HCT116 (cell line): ENCODE measurements around the gene TCF23. TPM values are rescaled to one million over a fixed set of nuclear protein-coding genes. Genes with fewer than 3 reads are reported as not detected.

Source experiments
- ATAC-seq: fragments of 200-7000 bp; cut with Tn5 transposase; 2 replicates; pipeline ENCODE4 v1.9.1; 2020; ENCODE audit warnings: mild to moderate bottlenecking, moderate library complexity
- BruUV-seq: library from RNA; stranded (reverse); fragments of 400-500 nt; replicated peaks from 2 replicates; lab custom pipeline; 2021; lab: Mats Ljungman, UMichigan
- CTCF ChIA-PET: fragments of 300-600 bp; sonication (Branson Sonifier 250); formaldehyde crosslinking; loops from one replicate; lab custom pipeline; 2021; ENCODE audit warnings: antibody characterized with exemption; lab: Charles Lee
- POLR2A ChIA-PET: fragments of 300-600, 350-600 bp; sonication (Branson Sonifier 250); formaldehyde crosslinking; loops from one replicate; lab custom pipeline; 2021; ENCODE audit warnings: antibody characterized with exemption; lab: Charles Lee
- RAD21 ChIA-PET, 2 experiments: fragments of 300-600 bp; sonication (Branson Sonifier 250); formaldehyde crosslinking; loops; one replicate each; lab custom pipeline; 2023; ENCODE audit warnings: low total read pairs in 2 of 2; ENCODE audit not compliant: uncharacterized antibody in 2 of 2, unreplicated experiment in 2 of 2, low non-redundant PET in 1 of 2; lab: Charles Lee
- DNase-seq: peaks from one replicate; pipeline ENCODE4 v3.0.0-alpha.2; 2010; ENCODE audit warnings: low read depth, low spot score
- H2AFZ ChIP-seq: fragments of 200-600 bp; shearing (Covaris generic), sonication (generic); 2 replicates; pipeline ENCODE4 v1.6.1; 2017; ENCODE audit warnings: low read depth, mixed run types, mixed read lengths, antibody characterized with exemption, low read length; ENCODE audit not compliant: poor library complexity, severe bottlenecking
- H3K27ac ChIP-seq: 2 replicates; pipeline ENCODE4 v1.5.1; 2012; ENCODE audit warnings: low read depth, low read length
- H3K27me3 ChIP-seq: fragments of 200-600 bp; sonication (generic); 2 replicates; pipeline ENCODE4 v1.6.1; 2016; ENCODE audit warnings: mixed run types, low read length, mixed read lengths; ENCODE audit not compliant: insufficient read depth
- H3K36me3 ChIP-seq, 2 experiments: fragments of 200-500 bp in 1 of 2; fragments of 200-600 bp in 1 of 2; sonication (Bioruptor generic) in 1 of 2; sonication (generic) in 1 of 2; 2 replicates each; pipeline versions ENCODE4 v1.5.1 to v1.6.1; 2014 to 2016; ENCODE audit warnings: low read length in 2 of 2, inconsistent platforms in 1 of 2, mixed read lengths in 1 of 2, mixed run types in 1 of 2; ENCODE audit not compliant: insufficient read depth in 2 of 2, control insufficient read depth in 1 of 2
- H3K4me1 ChIP-seq, 2 experiments: fragments of 200-600 bp in 1 of 2; sonication (generic) in 1 of 2; 2 replicates each; pipeline versions ENCODE4 v1.5.1 to v1.6.1; 2012 to 2017; ENCODE audit warnings: low read length in 2 of 2, inconsistent platforms in 1 of 2, mild to moderate bottlenecking in 1 of 2, mixed read lengths in 1 of 2, mixed run types in 1 of 2, moderate library complexity in 1 of 2; ENCODE audit not compliant: insufficient read depth in 2 of 2, control insufficient read depth in 1 of 2
- H3K4me2 ChIP-seq: fragments of 200-600 bp; sonication (generic); 2 replicates; pipeline ENCODE4 v1.6.1; 2017; ENCODE audit warnings: mixed run types, low read length, mixed read lengths
- H3K4me3 ChIP-seq, 2 experiments: fragments of 200-600 bp in 1 of 2; sonication (generic) in 1 of 2; replicated peaks in 1 of 2; 2 replicates each; pipeline ENCODE4 v1.5.1; 2011 to 2016; ENCODE audit warnings: low read length in 2 of 2, control low read depth in 1 of 2, low read depth in 1 of 2, mild to moderate bottlenecking in 1 of 2, mixed read lengths in 1 of 2, mixed run types in 1 of 2
- H3K79me2 ChIP-seq: fragments of 200-600 bp; sonication (generic); 2 replicates; pipeline ENCODE4 v1.6.1; 2017; ENCODE audit warnings: mild to moderate bottlenecking, mixed run types, low read length, moderate library complexity, mixed read lengths; ENCODE audit not compliant: insufficient read depth
- H3K9ac ChIP-seq: fragments of 200-600 bp; sonication (generic); 2 replicates; pipeline ENCODE4 v1.6.1; 2016; ENCODE audit warnings: low read length, mixed read lengths
- H3K9me2 ChIP-seq: fragments of 200-600 bp; sonication (generic), shearing (Covaris generic); 2 replicates; pipeline ENCODE4 v1.6.1; 2017; ENCODE audit warnings: mixed run types, mild to moderate bottlenecking, moderate library complexity; ENCODE audit not compliant: insufficient read depth
- H3K9me3 ChIP-seq, 2 experiments: fragments of 200-500 bp in 1 of 2; fragments of 200-600 bp in 1 of 2; sonication (Bioruptor generic) in 1 of 2; sonication (generic) in 1 of 2; 2 replicates each; pipeline ENCODE4 v1.6.1; 2014 to 2017; ENCODE audit warnings: low read length in 2 of 2, mixed read lengths in 2 of 2, inconsistent platforms in 1 of 2, low read depth in 1 of 2, mild to moderate bottlenecking in 1 of 2, mixed run types in 1 of 2, moderate library complexity in 1 of 2; ENCODE audit not compliant: control insufficient read depth in 1 of 2, insufficient read depth in 1 of 2
- H4K20me1 ChIP-seq: fragments of 200-600 bp; sonication (generic), shearing (Covaris generic); 2 replicates; pipeline ENCODE4 v1.6.1; 2017; ENCODE audit warnings: mixed run types, mild to moderate bottlenecking, moderate library complexity; ENCODE audit not compliant: insufficient read depth
- CBX3 ChIP-seq: IDR thresholded peaks from 2 replicates; pipeline ENCODE4 v1.6.1; 2012; ENCODE audit warnings: low read depth
- CEBPB ChIP-seq: IDR thresholded peaks from 2 replicates; pipeline ENCODE4 v1.6.1; 2012; ENCODE audit warnings: low read depth
- CTCF ChIP-seq, 3 experiments: fragments of 200-600 bp in 1 of 3; sonication (generic) in 1 of 3; IDR thresholded peaks in 2 of 3; conservative IDR thresholded peaks in 1 of 3; 2 replicates each; pipeline ENCODE4 v1.5.1; 2012 to 2017; ENCODE audit warnings: low read depth in 2 of 3, low read length in 2 of 3, antibody characterized with exemption in 1 of 3, borderline replicate concordance in 1 of 3, control low read depth in 1 of 3, mild to moderate bottlenecking in 1 of 3, mixed read lengths in 1 of 3, mixed run types in 1 of 3, moderate library complexity in 1 of 3; ENCODE audit not compliant: insufficient read depth in 1 of 3
- EZH2 ChIP-seq: fragments of 200-600 bp; sonication (generic); IDR thresholded peaks from 2 replicates; pipeline ENCODE4 v1.6.1; 2017; ENCODE audit warnings: antibody characterized with exemption, mixed run types
- EZH2phosphoT487 ChIP-seq: fragments of 200-600 bp; IDR thresholded peaks from 2 replicates; pipeline ENCODE4 v1.6.1; 2018; ENCODE audit warnings: antibody characterized with exemption, borderline replicate concordance
- FOSL1 ChIP-seq: IDR thresholded peaks from 2 replicates; pipeline ENCODE4 v1.6.1; 2012; ENCODE audit warnings: low read depth
- POLR2A ChIP-seq: IDR thresholded peaks from 2 replicates; pipeline ENCODE4 v1.7.0; 2011; ENCODE audit warnings: borderline replicate concordance; ENCODE audit not compliant: insufficient read depth, insufficient read length; ENCODE audit errors: extremely low read depth
- RAD21 ChIP-seq: IDR thresholded peaks from 2 replicates; pipeline ENCODE4 v1.6.1; 2012; ENCODE audit warnings: low read depth, mild to moderate bottlenecking
- SP1 ChIP-seq: IDR thresholded peaks from 2 replicates; pipeline ENCODE4 v1.6.1; 2012; ENCODE audit warnings: low read depth
- SRF ChIP-seq: IDR thresholded peaks from 2 replicates; pipeline ENCODE4 v1.6.1; 2012; ENCODE audit warnings: low read depth
- YY1 ChIP-seq: IDR thresholded peaks from 2 replicates; pipeline ENCODE4 v1.6.1; 2011; ENCODE audit warnings: low read length, low read depth, moderate library complexity, mild to moderate bottlenecking; ENCODE audit not compliant: insufficient replicate concordance; ENCODE audit errors: extremely low read depth
- ZFX ChIP-seq: fragments of 450-650 bp; IDR thresholded peaks from 2 replicates; pipeline ENCODE4 v1.6.1; 2017
- intact Hi-C: fragments of 100-400 bp; cut with micrococcal nuclease; formaldehyde crosslinking; loops from 2 replicates; pipeline ENCODE4 v1.10.0; 2022
- total RNA-seq: library from RNA; stranded (reverse); gene quantifications from one replicate; pipeline ENCODE4 v1.2.1, GENCODE V29; 2021; ENCODE audit not compliant: unreplicated experiment
- TF ChIP-seq, protein P1 (sequence below): IDR thresholded peaks from 2 replicates; pipeline ENCODE4 v1.6.1; 2012; ENCODE audit warnings: low read depth

Gene TCF23
- total RNA-seq, 1 experiment from 2014 or later = not detected

DNA sequence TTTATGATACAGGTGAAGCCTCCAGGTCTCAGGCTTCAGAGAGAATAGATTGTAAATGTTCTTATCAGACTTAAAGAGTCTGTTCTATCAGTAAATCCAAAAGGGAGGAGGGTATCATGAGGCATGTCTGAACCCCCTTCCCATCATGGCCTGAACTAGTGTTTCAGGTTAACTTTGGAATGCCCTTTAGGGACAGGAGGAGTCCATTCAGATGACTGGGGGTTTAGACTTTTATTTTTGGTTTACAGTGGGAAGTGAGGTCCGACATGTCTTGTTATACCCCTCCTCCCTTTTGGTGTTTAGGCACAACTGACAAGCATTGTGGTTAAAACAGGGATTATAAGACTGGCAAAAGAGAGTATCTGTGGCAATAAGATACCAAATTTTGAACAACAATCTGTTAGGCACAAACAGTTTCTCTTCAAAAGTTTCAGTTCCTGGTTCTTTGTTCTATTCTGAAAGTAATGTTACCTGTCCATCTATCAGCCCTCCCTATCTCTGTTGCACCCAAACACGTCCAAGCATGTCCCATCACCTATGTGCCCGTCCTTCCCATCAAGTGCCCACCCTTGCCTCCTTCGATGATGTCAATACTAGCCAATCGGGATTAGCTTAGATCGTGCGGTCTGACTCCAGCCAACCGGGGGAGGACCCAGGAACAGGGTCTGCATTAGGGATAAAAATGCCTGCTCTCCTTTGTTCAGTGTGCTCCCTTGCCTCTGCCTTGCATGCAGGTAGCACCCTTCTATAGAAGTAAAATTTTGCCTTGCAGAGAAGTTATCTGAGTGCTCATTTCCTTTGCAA is 16.4 kb downstream of the TCF23 start:
- Histone ChIP-seq H3K4me2 (no peak overlapping the region), H3K9ac (no peak overlapping the region), H3K4me3 (no peak overlapping the region), H3K9me2 (no peaks in the 10 kb centered on the region), H2AFZ (no peak overlapping the region), H3K4me1 (peaks cover 0 to 6% of the 10 kb centered on the region in 2 experiments; a peak in 1 of 4 replicates), H3K36me3 (no peaks in the 10 kb centered on the region), H3K27ac (no peak overlapping the region), H3K9me3 (no peaks in the 10 kb centered on the region), H3K79me2 (no peaks in the 10 kb centered on the region), H3K27me3 (no peaks in the 10 kb centered on the region), H4K20me1 (no peaks in the 10 kb centered on the region)
- ChIA-PET CTCF (no interaction called here), RAD21 (no interaction called here), POLR2A (no interaction called here)
- no peak for TF ChIP-seq YY1
- no peak for TF ChIP-seq CBX3
- TF ChIP-seq EZH2phosphoT487 = no peak
- no peak for TF ChIP-seq CEBPB
- ATAC-seq (no peak), DNase-seq (no peak)
- intact Hi-C loops = no loop called here
- BruUV-seq = no TSS peak

DNA sequence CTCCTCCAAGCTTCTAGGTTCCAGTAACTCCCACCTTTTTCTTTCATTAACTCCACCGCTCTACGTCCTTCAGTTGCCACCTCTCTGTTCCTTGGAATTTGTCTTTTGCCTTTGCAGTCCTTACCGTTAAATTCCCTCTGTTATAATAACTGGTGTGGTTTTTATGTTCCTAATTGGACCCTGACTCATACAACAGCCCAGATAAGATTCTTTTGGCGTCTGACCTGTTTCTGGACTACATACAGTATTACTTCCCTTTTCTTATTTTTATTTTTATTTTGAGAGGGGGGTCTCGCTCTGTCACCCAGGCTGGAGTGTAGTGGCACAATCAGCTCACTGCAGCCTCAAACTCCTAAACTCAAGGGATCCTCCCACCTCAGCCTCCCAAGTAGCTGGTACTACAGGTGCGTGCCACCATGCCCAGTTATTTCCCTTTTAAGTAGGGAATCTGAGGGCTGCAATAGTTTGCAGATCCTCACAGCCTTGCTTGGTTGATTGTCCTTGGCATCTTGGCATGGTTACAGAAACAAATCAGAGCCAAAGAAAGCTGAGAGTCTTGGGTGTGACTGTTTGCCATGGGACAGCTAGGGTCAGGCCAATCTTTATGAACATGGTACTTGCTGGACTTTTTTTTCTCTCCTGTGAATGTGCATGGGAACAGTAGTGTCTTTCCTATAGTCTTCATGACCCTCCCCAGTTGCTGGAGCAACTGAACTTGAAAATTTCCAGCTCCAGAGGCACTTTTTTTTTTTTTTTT is 22.0 kb downstream of the TCF23 start:
- Histone ChIP-seq H3K9me2 (no peaks in the 10 kb centered on the region), H2AFZ (no peak overlapping the region), H3K79me2 (no peaks in the 10 kb centered on the region), H4K20me1 (no peaks in the 10 kb centered on the region), H3K9me3 (no peaks in the 10 kb centered on the region), H3K4me1 (peaks cover 0 to 4% of the 10 kb centered on the region in 2 experiments; a peak in 1 of 4 replicates), H3K4me2 (no peak overlapping the region), H3K4me3 (no peak overlapping the region), H3K36me3 (no peaks in the 10 kb centered on the region), H3K27me3 (peaks cover 9% of the 10 kb centered on the region; the same call in 1 of the 2 replicates), H3K27ac (no peak overlapping the region), H3K9ac (no peak overlapping the region)
- intact Hi-C loops = no loop called here
- ChIA-PET POLR2A (no interaction called here), CTCF (interaction anchor here (0.8 to 2.2 kb wide), 6 partner anchors 9 to 84 kb away, joined by 3 to 10 read pairs (median 4); partner anchors contain the start of genes KHK and PREB), RAD21 (interaction anchor here in 1 of 2 experiments (0.7 kb wide), 1 partner anchor 22 kb away, joined by 4 read pairs; no protein-coding TSS in a partner anchor)
- no peak for ATAC-seq
- DNase-seq = no peak
- BruUV-seq = no TSS peak
- TF ChIP-seq, protein P1, sequence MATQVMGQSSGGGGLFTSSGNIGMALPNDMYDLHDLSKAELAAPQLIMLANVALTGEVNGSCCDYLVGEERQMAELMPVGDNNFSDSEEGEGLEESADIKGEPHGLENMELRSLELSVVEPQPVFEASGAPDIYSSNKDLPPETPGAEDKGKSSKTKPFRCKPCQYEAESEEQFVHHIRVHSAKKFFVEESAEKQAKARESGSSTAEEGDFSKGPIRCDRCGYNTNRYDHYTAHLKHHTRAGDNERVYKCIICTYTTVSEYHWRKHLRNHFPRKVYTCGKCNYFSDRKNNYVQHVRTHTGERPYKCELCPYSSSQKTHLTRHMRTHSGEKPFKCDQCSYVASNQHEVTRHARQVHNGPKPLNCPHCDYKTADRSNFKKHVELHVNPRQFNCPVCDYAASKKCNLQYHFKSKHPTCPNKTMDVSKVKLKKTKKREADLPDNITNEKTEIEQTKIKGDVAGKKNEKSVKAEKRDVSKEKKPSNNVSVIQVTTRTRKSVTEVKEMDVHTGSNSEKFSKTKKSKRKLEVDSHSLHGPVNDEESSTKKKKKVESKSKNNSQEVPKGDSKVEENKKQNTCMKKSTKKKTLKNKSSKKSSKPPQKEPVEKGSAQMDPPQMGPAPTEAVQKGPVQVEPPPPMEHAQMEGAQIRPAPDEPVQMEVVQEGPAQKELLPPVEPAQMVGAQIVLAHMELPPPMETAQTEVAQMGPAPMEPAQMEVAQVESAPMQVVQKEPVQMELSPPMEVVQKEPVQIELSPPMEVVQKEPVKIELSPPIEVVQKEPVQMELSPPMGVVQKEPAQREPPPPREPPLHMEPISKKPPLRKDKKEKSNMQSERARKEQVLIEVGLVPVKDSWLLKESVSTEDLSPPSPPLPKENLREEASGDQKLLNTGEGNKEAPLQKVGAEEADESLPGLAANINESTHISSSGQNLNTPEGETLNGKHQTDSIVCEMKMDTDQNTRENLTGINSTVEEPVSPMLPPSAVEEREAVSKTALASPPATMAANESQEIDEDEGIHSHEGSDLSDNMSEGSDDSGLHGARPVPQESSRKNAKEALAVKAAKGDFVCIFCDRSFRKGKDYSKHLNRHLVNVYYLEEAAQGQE = no peak
- TF ChIP-seq CTCF (IDR thresholded peaks at IDR 0.05 in 2 of 3, conservative IDR thresholded peaks at IDR 0.05 in 1 of 3; ENCODE audit: borderline replicate concordance in 1 of 3, insufficient read depth in 1 of 3, low read depth in 2 of 3, low read length in 2 of 3) (no peak), EZH2 (no peak), SRF (no peak), RAD21 (no peak), FOSL1 (no peak), CBX3 (no peak), POLR2A (no peak), ZFX (no peak), EZH2phosphoT487 (no peak), SP1 (no peak)
